ENCODE results near the gene IPO4.

DNA sequence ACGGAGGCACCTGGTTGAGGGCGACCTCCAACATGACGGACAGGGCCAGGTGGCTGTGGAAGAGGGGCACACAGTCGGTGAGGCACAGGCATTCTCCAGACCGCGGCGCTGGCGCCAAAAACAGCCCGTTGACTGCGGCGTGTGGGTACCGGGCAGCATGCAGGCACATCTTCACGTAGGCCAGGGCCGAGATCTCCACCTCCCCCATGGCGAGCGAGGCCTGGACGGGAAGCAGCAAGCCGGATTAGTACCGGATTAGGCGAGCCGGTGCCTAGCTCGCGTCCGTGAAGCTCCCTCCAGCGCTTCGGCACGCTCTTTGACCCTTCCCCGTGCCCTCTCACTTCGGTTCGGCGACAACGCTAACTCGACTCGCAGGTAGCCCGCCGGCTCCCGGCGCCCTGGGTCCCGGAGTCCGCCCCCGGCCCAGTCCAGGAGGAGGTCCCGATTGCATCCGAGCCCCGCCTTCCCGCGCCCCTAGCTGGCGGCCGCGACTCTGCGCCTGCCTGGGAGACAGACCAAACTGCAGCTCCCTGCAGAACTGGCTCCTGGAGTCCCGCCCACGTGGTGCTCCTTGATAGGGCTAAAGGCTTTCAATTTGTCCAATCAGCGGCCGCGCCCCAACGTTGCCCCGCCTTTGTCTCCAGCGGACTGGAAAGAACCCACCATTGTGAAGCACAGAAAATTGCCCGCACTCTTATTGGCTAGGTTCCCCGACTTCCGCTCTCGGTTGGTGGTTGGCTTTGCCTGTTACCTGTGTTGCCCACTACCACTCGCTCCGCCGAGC is 47.3 kb downstream of the IPO4 start, which contains the start of gene EMC9:
- TF ChIP-seq, protein P1, sequence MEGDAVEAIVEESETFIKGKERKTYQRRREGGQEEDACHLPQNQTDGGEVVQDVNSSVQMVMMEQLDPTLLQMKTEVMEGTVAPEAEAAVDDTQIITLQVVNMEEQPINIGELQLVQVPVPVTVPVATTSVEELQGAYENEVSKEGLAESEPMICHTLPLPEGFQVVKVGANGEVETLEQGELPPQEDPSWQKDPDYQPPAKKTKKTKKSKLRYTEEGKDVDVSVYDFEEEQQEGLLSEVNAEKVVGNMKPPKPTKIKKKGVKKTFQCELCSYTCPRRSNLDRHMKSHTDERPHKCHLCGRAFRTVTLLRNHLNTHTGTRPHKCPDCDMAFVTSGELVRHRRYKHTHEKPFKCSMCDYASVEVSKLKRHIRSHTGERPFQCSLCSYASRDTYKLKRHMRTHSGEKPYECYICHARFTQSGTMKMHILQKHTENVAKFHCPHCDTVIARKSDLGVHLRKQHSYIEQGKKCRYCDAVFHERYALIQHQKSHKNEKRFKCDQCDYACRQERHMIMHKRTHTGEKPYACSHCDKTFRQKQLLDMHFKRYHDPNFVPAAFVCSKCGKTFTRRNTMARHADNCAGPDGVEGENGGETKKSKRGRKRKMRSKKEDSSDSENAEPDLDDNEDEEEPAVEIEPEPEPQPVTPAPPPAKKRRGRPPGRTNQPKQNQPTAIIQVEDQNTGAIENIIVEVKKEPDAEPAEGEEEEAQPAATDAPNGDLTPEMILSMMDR (IDR thresholded peaks at IDR 0.05; ENCODE audit: insufficient read depth, low read length), result no peak
- TF ChIP-seq POLR2AphosphoS5 (IDR thresholded peaks at IDR 0.05; ENCODE audit: low read depth) (peak; percentile 79), SPI1 (IDR thresholded peaks at IDR 0.05; ENCODE audit: borderline replicate concordance, low read depth) (peak; percentile 78; the same call in 1 of the 2 replicates)
- TF ChIP-seq, protein P2, sequence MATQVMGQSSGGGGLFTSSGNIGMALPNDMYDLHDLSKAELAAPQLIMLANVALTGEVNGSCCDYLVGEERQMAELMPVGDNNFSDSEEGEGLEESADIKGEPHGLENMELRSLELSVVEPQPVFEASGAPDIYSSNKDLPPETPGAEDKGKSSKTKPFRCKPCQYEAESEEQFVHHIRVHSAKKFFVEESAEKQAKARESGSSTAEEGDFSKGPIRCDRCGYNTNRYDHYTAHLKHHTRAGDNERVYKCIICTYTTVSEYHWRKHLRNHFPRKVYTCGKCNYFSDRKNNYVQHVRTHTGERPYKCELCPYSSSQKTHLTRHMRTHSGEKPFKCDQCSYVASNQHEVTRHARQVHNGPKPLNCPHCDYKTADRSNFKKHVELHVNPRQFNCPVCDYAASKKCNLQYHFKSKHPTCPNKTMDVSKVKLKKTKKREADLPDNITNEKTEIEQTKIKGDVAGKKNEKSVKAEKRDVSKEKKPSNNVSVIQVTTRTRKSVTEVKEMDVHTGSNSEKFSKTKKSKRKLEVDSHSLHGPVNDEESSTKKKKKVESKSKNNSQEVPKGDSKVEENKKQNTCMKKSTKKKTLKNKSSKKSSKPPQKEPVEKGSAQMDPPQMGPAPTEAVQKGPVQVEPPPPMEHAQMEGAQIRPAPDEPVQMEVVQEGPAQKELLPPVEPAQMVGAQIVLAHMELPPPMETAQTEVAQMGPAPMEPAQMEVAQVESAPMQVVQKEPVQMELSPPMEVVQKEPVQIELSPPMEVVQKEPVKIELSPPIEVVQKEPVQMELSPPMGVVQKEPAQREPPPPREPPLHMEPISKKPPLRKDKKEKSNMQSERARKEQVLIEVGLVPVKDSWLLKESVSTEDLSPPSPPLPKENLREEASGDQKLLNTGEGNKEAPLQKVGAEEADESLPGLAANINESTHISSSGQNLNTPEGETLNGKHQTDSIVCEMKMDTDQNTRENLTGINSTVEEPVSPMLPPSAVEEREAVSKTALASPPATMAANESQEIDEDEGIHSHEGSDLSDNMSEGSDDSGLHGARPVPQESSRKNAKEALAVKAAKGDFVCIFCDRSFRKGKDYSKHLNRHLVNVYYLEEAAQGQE (IDR thresholded peaks at IDR 0.05; ENCODE audit: insufficient replicate concordance, low read depth), result no peak

Measured in HL-60 (cell line).